Skeletal muscle tissue (tissue), 4 donors: ENCODE data around the gene DCTN4. TPM values are rescaled to one million over a fixed set of nuclear protein-coding genes. Genes with fewer than 3 reads are reported as not detected.

Experiments
- H3K27ac ChIP-seq: one replicate; pipeline ENCODE4 v1.7.0; 2013; ENCODE audit warnings: mild to moderate bottlenecking, low read depth, low read length, inconsistent platforms
- H3K27me3 ChIP-seq, 3 donors: one replicate each; pipeline ENCODE4 v1.7.0; 2013; ENCODE audit warnings: low read length in 3 of 3; ENCODE audit not compliant: control insufficient read depth in 3 of 3, insufficient read depth in 3 of 3
- H3K36me3 ChIP-seq, 3 donors: one replicate each; pipeline ENCODE4 v1.7.0; 2013; ENCODE audit warnings: low read length in 3 of 3; ENCODE audit not compliant: control insufficient read depth in 3 of 3, insufficient read depth in 3 of 3
- H3K4me1 ChIP-seq, 3 donors: one replicate each; pipeline ENCODE4 v1.7.0; 2013; ENCODE audit warnings: low read length in 3 of 3, mild to moderate bottlenecking in 3 of 3; ENCODE audit not compliant: control insufficient read depth in 3 of 3, insufficient read depth in 3 of 3
- H3K4me3 ChIP-seq, 3 donors: one replicate each; pipeline ENCODE4 v1.7.0; 2013; ENCODE audit warnings: low read length in 3 of 3
- H3K9ac ChIP-seq, 3 donors: one replicate each; pipeline ENCODE4 v1.7.0; 2013; ENCODE audit warnings: low read length in 3 of 3, mild to moderate bottlenecking in 3 of 3, moderate library complexity in 2 of 3, low read depth in 1 of 3
- H3K9me3 ChIP-seq, 3 donors: one replicate each; pipeline ENCODE4 v1.7.0; 2013; ENCODE audit warnings: low read length in 3 of 3; ENCODE audit not compliant: control insufficient read depth in 3 of 3
- total RNA-seq: library from RNA; depleted of rRNA; stranded (reverse); fragments of >200 nt; gene quantifications from one replicate; pipeline ENCODE4 v1.2.3, GENCODE V29; 2014
- donor health status: Osteomylitis.

DCTN4 gene
- total RNA-seq, 1 donor from 2014 or later, result 45.9 TPM

DNA sequence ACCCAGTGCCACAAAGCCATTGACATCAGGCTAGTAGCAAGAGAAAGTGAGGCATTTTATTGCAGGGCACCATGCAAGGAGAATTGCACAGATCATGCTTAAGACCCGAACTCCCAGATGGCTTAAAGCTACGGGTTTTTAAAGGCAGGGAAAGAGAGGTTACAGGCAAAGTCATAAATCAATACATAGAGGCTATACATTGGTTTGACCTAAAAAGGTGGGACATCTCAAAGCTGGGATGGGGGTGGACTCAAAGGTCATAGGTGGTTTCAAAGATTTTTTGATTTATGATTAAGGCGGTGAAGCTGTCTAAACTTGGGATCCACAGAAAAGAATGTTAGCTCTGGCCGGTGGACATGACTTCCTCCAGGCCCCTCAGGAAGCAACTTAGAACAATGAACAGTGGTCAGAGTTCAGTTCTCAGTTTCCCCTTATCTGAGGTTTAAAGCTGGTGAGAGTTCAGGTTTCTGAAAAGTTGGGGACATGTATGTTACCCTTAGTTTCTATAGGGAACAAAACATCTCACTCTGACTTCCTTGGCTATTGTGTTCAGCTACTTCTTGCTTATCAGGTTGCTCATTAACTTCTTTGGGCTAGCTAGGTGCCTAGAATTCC is 51.9 kb downstream of the DCTN4 start:
- Histone ChIP-seq H3K4me1 (no peaks in the 10 kb centered on the region), H3K27ac (no peak overlapping the region), H3K9me3 (no peaks in the 10 kb centered on the region), H3K4me3 (no peak overlapping the region), H3K36me3 (peaks cover 12 to 30% (median 25%) of the 10 kb centered on the region in 3 donors), H3K9ac (no peak overlapping the region), H3K27me3 (no peaks in the 10 kb centered on the region)

GRCh38 chr5:150703762-150704161 is 55.1 kb downstream of the DCTN4 start:
- no peak overlapping the region for H3K9ac ChIP-seq
- peaks cover 12 to 16% (median 12%) of the 10 kb centered on the region in 3 donors for H3K4me1 ChIP-seq
- peaks cover 4 to 10% (median 4%) of the 10 kb centered on the region in 3 donors for H3K36me3 ChIP-seq
- no peaks in the 10 kb centered on the region for H3K9me3 ChIP-seq
- H3K27ac ChIP-seq, result no peak overlapping the region
- no peak overlapping the region for H3K4me3 ChIP-seq
- H3K27me3 ChIP-seq, result no peaks in the 10 kb centered on the region

DNA sequence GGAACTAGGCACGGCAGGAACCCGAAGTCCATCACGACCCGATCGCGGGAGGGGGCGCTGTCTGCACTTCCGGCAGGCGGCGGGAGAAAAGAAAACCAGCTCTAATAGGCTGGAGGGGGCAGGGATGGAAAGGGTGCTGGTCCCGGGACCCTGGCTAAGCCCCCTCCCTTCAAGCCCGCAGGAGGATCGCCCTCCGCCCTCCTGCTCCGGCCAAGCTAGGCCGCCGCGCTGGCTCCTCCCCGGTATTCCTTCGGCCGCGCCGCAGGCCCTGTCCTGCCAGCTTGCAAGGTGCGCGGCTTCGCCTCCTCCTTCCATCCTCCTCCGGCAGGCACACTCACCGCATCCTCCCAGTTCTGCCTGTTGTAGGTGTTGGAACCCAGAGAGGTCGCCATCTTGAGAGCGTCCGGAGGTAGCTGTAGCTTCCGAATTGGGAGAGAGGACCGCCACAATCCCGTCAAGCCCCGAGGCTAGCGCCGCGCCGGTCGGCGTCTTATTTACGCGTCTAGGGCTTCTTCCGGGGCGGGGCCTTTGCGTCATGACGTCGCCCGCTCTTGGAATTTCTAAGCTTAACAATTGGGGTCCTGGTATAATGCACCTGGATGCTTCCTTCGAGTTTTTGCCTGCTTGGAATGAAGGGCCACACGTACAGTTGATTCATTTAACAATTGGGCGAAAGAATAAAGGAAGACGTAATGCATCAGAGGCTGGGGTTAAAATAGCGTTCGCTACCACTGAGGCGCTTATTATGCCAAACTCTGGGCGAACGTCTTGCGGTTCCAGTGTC is 58.0 kb downstream of the DCTN4 start, which contains the start of gene RBM22:
TSS of gene RBM22 (minus strand) at position 469 of the 784 bp plus-strand sequence. CDS start at position 392, 77 bp downstream.
- peak within 1 kb of the TSS; percentile 96 to 99 (median 98) for H3K4me3 ChIP-seq
- no peaks in the 10 kb centered on the region for H3K9me3 ChIP-seq
- H3K27ac ChIP-seq, result peak within 1 kb of the TSS; percentile 96
- no peaks in the 10 kb centered on the region for H3K27me3 ChIP-seq
- peaks cover 27 to 31% (median 29%) of the 10 kb centered on the region in 3 donors for H3K36me3 ChIP-seq
- peaks cover 12 to 18% (median 12%) of the 10 kb centered on the region in 3 donors for H3K4me1 ChIP-seq
- peak within 1 kb of the TSS; percentile 93 to 99 (median 98) for H3K9ac ChIP-seq

- Histone ChIP-seq H3K4me3 (peak overlapping the region; percentile 96 to 99 (median 98)), H3K9me3 (no peaks in the 10 kb centered on the region), H3K9ac (peak overlapping the region; percentile 93 to 99 (median 98)), H3K27ac (peak overlapping the region; percentile 96), H3K36me3 (peaks cover 32 to 36% (median 34%) of the 10 kb centered on the region in 3 donors), H3K4me1 (peaks cover 12 to 18% (median 12%) of the 10 kb centered on the region in 3 donors), H3K27me3 (no peaks in the 10 kb centered on the region)
Measured at GRCh38 chr5:150700246-150700593, 58.6 kb downstream of the DCTN4 start.

- H3K4me1 ChIP-seq, result peaks cover 10 to 19% (median 13%) of the 10 kb centered on the region in 3 donors
- H3K4me3 ChIP-seq, result no peak overlapping the region
- H3K27me3 ChIP-seq, result no peaks in the 10 kb centered on the region
- no peak overlapping the region for H3K27ac ChIP-seq
- H3K36me3 ChIP-seq, result peaks cover 68 to 87% (median 82%) of the 10 kb centered on the region in 3 donors
- H3K9me3 ChIP-seq, result no peaks in the 10 kb centered on the region
- no peak overlapping the region for H3K9ac ChIP-seq
Measured at GRCh38 chr5:150694612-150695011, 64.2 kb downstream of the DCTN4 start.

- peaks cover 61 to 83% (median 73%) of the 10 kb centered on the region in 3 donors for H3K36me3 ChIP-seq
Measured at GRCh38 chr5:150692276-150692675, 66.5 kb downstream of the DCTN4 start.

GRCh38 chr5:150690760-150691159 is 68.1 kb downstream of the DCTN4 start:
- H3K27me3 ChIP-seq, result no peaks in the 10 kb centered on the region
- no peak overlapping the region for H3K4me3 ChIP-seq
- H3K27ac ChIP-seq, result no peak overlapping the region
- H3K36me3 ChIP-seq, result peaks cover 46 to 71% (median 62%) of the 10 kb centered on the region in 3 donors
- no peaks in the 10 kb centered on the region for H3K9me3 ChIP-seq
- no peak overlapping the region for H3K9ac ChIP-seq
- H3K4me1 ChIP-seq, result peaks cover 5 to 8% (median 8%) of the 10 kb centered on the region in 3 donors

More at GRCh38 chr5:150692276-150692675, 66.5 kb downstream of the DCTN4 start:
- peaks cover 5 to 8% (median 8%) of the 10 kb centered on the region in 3 donors for H3K4me1 ChIP-seq
- no peak overlapping the region for H3K4me3 ChIP-seq
- H3K9me3 ChIP-seq, result no peaks in the 10 kb centered on the region
- H3K9ac ChIP-seq, result peak overlapping the region in 2 of 3 donors; percentile 3 to 37
- H3K27ac ChIP-seq, result peak overlapping the region; percentile 42
- no peaks in the 10 kb centered on the region for H3K27me3 ChIP-seq

DNA sequence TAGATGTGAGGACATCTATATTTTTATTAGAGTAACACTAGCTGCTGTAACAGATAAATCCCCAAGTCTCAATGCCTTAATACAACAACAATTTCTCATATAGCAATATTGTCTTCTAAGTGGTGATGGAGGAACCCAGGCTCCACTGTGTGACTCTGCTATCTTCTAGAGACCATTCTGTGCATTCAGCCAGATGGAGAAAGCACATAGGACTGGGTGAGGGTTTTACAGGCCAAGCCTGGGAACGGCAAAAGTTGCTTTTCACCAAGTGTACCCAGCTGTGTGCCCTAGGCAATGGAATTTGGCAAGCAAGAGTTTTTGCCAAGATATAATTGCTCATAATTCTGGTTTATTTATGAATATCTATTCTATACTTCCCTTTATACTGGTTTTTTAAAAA is 69.7 kb downstream of the DCTN4 start:
- Histone ChIP-seq H3K27ac (no peak overlapping the region), H3K4me1 (peaks cover 5 to 8% (median 8%) of the 10 kb centered on the region in 3 donors), H3K9me3 (no peaks in the 10 kb centered on the region), H3K27me3 (no peaks in the 10 kb centered on the region), H3K36me3 (peaks cover 29 to 58% (median 45%) of the 10 kb centered on the region in 3 donors), H3K9ac (no peak overlapping the region), H3K4me3 (no peak overlapping the region)

- Histone ChIP-seq H3K9ac (no peak overlapping the region), H3K9me3 (no peaks in the 10 kb centered on the region), H3K36me3 (peaks cover 8 to 28% (median 20%) of the 10 kb centered on the region in 3 donors), H3K27me3 (no peaks in the 10 kb centered on the region), H3K27ac (no peak overlapping the region), H3K4me3 (no peak overlapping the region), H3K4me1 (peaks cover 35 to 43% (median 38%) of the 10 kb centered on the region in 3 donors)
Measured at GRCh38 chr5:150676578-150676977, 82.2 kb downstream of the DCTN4 start.

DNA sequence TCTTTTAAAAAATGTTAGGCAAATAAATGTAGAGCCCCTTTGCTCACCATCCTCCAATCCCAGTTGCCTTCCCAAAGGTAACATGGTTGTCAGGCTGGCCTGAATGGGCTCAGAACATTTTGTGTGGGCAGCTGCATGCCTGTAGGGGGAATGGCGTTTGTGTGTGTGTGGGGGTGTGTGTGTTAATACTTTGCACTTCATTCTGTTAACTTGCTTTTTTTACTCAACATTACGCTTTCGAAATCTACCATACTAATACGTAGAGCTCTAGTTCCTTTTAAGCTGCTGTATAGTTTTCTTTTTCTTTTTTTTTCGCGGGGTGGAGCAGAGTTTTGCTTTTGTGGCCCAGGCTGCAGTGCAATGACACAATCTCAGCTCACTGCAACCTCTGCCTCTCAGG is 83.7 kb downstream of the DCTN4 start:
- Histone ChIP-seq H3K4me3 (no peak overlapping the region), H3K9ac (peak overlapping the region; percentile 16 to 79 (median 21)), H3K36me3 (peaks cover 10 to 33% (median 25%) of the 10 kb centered on the region in 3 donors), H3K27me3 (no peaks in the 10 kb centered on the region), H3K27ac (peak overlapping the region; percentile 89), H3K4me1 (peaks cover 48 to 57% (median 53%) of the 10 kb centered on the region in 3 donors), H3K9me3 (no peaks in the 10 kb centered on the region)
